DMS53 treated with DMSO at 0.1 percent for 48 hours (cell line): ENCODE data around the gene GUF1.
A peak's percentile ranks its signal among the peaks of the same experiment; 100 is the strongest.

Experiments used
- DNase-seq: peaks from one replicate; lab custom pipeline; 2025; ENCODE audit not compliant: unreplicated experiment; lab: John Stamatoyannopoulos, UW

GUF1 gene

DNA sequence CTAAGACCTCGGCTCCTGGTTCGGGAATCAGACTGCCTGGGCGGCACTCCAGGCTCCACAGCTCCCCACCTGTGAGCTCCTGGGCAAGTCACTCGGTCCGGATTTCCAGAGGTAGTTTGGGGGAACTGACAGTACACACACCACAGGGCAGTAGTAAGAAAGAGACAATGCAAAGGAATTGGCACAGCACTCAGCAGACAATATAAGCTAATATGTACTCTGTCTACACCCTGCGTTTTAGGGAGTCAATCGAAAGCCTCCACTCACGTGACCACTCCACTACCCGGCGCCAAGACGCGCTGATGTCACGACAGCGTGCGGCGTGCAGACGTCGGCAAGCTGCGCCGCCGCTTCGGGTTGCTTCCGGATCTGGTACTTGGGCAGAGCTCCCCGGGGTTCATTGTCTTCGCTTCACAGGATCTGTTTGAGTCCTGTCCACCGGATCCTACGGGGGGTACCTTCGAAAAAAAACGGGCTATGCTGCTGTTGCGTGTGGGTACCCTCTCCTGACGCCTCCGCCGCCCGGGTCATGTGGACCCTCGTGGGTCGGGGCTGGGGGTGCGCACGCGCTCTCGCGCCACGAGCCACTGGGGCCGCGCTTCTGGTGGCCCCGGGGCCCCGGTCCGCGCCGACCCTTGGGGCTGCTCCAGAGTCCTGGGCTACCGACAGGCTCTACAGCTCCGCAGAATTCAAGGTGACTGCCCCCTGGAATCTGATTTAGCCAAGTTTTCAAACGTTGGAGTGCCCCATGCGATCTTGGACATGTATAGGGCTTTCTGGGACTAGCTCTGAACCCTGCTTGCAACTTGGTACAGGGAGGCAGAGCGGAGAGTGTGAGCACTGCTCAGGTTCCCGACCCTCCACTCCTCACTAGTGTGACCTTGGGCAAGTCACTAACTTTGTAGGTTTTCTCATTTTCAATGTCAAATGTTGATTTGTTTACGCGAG is at the start of gene GUF1:
TSS of gene GUF1 (plus strand) at position 327 of the 948 bp plus-strand sequence. CDS start at position 530, 203 bp downstream.
- DNase-seq, result peak; percentile 90

- DNase-seq, result peak; percentile 84
These were observed 48.8 kb upstream of the GUF1 start for GRCh38 chr4:44629280-44629866.

GRCh38 chr4:44632089-44632488 is 46.1 kb upstream of the GUF1 start:
- no peak for DNase-seq

DNA sequence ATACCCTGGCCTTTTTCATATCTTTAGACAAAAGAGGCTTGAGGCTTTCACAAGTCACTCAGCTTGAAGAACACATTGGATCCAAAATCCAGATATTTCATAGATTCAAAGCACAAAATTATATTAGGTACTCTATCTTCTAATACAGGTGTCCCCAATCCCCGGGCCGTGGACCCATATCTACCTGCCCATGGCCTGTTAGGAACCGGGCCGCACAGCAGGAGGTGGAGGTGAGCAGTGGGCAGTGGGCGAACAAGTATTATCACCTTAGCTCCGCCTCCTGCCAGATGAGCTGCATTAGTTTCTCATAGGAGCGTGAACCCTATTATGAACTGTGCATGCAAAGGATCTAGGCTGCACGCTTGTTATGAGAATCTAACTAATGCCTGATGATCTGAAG is 45.5 kb upstream of the GUF1 start:
- no peak for DNase-seq

DNA sequence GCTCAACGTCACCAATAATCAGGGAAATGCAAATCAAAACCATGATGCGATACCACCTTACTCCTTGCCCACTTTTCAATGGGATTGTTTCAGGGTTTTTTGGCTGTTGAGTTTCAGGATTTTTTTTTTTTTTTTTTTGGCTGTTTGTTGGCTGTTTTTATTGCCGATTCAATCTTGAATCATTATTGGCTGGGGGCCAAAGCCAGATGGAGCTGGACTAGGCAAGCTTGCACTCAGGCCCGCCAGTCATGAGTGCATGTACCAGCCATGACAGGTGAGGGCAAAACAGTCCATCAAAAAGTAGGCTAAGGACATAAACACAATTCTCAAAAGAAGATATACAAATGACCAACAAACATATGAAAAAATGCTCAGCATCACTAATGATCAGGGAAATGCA is 40.1 kb upstream of the GUF1 start:
- DNase-seq, result no peak

DNA sequence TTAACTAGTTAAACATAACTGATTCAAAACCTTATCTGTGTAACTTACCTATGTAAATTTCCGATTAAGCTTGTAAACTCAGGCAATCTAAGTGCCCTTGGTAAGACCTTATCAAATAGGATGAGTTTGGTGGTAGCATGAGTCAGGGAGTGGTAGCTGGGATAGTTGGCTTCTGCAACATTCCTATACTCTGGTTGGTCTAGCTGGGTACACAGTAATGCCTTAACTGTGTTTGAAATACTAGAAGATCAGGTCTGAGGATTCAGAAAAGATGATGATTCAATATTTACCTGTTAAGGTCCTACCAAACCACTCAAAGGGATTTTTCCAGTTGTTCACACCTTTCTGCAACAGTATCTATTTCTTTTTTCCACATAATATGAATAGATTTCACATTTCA is 32.1 kb upstream of the GUF1 start:
- DNase-seq, result no peak

GRCh38 chr4:44651425-44651824 is 26.8 kb upstream of the GUF1 start, which contains the start of gene YIPF7:
TSS of gene YIPF7 (minus strand) at chr4:44651625. CDS start at chr4:44650100, 1,525 bp downstream.
- no peak for DNase-seq

DNA sequence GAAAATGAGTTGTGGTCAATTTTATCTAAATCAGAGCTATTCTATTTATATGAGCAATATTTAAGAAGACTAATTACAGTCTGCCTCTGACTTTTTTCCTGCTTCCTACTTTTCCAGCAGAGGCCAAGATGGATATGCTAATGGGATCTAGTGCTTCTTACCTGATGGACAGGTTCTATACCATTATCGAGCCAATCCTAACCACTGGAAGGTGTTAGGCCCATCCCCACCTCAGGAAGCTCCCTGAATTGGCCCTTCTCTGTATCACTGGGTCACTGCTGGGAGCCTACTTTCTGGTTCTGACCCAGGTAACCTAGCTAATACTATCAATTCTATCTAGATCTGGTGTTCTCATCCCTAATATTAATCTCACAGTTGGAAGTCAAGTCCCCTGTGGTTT is 26.2 kb upstream of the GUF1 start:
- no peak for DNase-seq

DNA sequence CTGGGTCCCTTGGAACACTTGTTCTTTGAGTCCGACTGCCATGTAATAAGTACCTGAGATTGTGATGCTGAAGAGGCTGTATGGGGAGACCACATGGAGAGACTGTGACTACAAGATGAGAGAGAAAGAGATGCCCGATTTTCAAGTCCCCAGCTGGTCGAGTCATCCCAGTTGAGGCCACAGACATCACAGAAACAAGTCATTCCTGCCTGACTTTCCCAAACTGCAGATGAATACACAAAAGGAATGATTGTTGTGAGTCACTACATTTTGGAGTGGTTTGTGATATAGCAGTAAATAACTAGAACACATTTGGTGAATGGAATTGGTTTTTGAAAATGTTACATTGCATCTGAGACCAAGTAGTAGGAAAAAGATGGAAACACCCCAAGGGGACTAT is 17.8 kb upstream of the GUF1 start:
- DNase-seq, result no peak

GRCh38 chr4:44661940-44662622 is 16.1 kb upstream of the GUF1 start:
- DNase-seq, result peak; percentile 62

DNA sequence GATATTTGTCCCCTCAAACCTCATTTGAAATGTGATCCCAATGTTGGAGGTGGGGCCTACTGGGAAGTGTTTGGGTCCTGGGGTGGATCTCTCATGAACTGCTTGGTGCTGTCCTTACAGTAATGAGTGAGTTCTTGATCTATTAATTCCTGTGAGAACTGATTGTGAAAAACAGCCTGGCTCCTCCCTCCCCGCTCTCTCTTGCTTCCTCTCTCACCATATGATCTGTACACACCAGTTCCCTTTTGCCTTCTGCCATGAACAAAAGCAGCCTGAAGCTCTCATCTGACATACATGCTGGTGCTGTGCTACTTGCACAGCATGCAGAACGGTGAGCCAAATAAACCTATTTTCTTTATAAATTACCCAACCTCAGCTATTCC is 15.6 kb upstream of the GUF1 start:
- no peak for DNase-seq

GRCh38 chr4:44663539-44664263 is 14.5 kb upstream of the GUF1 start:
- DNase-seq, result no peak

DNA sequence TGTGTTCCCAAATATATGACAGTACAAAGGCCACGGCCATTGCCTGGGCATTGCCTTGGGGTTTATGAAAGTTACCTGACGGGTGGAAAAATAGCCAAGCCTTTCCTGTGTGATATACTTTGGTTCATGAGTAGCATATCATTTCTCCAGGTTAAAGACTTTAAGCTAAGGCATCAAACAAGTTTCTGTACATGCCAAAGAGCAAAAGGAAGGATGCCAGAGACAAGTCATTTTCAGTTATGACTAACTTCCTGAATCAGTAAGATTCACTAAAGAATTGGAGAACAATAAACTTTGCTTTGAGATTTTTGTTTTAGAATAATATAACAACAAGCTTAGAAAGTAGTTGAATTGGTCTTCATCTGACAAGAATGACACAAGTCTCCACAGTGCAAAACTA is 9.7 kb upstream of the GUF1 start:
- no peak for DNase-seq

DNA sequence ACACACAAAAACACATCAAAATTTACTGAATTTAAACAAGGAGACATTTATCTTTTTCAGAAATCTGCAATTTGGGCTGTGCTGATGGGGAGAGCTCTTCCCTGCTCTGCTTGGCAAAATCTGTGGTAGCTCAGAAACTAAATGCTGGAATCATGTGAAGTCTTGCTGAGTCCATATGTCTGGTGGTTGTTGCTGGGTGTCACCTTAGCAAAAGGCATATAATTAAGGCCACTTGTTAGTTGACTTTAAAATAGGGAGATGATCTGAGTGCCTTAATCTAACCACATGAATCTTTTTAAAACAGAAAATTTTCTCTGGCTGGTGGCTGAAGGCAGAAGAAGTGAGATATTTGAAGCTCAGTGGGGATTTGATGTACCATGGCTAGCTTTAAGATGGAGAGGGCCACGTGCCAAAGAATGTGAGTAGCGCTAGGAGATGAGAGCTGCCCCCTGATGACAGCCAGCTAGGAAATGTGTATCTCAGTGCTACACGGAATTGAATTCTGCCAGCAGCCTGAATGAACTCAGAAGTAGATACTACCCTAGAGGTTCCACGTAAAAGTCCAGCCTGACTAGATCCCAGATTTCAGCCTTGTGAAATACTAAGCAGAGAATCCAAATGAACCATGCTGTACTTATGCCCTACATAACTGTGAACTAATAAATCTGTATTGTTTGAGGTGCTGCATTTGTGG is 7.6 kb upstream of the GUF1 start:
- DNase-seq, result no peak

GRCh38 chr4:44671636-44672035 is 6.6 kb upstream of the GUF1 start:
- DNase-seq, result no peak

GRCh38 chr4:44674471-44674870 is 3.7 kb upstream of the GUF1 start:
- no peak for DNase-seq

- no peak for DNase-seq
These were observed 2.9 kb upstream of the GUF1 start for GRCh38 chr4:44675366-44675765.

GRCh38 chr4:44679060-44679459 is 840 bp downstream of the GUF1 start:
- DNase-seq, result no peak

DNA sequence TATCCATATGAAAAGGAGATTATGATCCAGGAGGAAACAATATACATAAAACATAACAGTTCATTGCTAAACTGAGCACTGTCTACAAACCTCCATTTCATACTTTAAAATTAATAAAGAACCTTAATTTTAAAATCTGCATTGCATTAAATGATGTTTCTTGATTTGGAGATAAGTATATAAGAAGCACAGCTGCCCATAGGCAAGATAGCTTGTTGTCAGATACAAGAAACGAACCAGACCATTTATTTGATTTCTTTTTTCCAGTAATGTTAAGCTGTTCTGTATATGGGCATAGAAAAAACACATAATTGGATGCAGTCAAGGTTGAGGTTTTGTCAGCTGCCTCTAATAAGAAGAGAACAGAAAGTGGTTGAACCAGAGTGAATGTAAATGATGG is 6.4 kb downstream of the GUF1 start:
- DNase-seq, result no peak

DNA sequence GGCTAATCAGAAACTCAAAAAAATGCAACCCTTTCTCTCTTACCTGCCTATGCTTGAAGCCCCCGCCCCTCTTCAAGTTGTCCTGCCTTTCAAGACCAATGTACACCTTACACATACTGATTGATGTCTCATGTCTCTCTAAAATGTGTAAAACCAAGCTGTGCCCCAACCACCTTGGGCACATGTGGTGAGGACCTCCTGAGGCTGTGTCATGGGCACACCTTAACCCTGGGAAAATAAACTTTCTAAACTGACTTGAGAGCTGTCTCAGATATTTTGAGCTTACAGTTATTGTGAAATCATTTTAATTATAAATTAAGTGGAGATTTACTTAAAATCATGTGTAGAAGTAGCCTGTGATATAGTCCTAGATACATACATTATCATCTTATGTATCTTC is 22.2 kb downstream of the GUF1 start:
- DNase-seq, result no peak

DNA sequence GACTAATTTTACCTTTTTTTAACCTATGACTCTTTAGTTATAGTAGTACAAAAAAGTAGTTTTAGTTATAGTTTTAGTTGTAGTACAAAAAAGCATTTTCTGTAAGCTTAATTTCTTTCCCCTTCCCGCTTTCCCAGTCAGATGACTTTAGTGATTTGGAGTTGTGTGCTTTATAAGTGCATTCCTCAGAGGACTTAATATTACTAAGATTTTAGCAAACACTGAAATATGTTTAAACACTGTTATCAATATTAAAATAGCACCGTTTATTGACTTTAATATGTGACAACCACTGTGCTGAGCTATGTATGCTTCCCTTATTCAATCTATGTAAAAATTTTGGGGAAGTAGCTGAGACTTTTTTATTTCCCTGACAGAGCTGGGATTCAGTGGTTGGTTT is 22.8 kb downstream of the GUF1 start:
- no peak for DNase-seq
